EH (cell line): Measurements from ENCODE around the gene ZNF385A.
A peak's percentile ranks its signal among the peaks of the same experiment; 100 is the strongest.

Source experiments
- DNase-seq: peaks from one replicate; pipeline ENCODE4 v3.0.0-alpha.2; 2015; ENCODE audit warnings: low read depth

ZNF385A gene

DNA sequence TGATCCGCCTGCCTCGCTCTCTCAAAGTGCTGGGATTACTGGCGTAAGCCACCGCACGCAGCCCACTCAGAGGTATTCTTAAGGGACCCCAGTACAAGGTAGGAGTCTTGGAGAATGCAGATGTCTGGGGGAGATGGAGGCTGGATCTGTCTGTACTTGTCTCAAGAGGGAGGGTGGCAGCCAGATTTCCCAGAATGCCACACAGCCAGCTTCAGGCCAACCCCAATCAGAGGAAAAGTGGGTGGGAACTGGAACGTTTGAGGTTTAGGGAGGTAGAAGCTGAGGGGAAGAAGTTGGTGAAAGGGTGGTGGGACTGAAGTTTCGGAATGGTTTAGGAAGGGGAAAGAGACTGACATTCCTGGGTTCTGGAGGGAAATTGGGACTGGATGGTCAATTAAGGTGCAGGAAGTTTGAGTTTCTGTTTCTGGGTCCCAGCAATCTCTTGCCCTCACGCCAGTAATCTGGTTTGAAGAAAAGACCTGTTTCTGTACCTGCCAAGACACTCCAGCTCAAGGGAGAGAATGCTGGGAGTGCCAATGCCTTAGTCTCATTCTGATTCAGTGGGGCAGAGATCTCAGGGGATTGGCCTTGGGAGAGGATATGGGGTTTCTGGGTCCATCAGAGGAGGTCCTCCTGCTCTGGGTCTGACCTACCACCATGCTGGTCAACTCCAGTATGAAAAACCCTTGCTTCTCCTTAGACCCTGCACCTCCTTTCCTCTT, 8.1 kb upstream of the ZNF385A start:
- DNase-seq = no peak

DNA sequence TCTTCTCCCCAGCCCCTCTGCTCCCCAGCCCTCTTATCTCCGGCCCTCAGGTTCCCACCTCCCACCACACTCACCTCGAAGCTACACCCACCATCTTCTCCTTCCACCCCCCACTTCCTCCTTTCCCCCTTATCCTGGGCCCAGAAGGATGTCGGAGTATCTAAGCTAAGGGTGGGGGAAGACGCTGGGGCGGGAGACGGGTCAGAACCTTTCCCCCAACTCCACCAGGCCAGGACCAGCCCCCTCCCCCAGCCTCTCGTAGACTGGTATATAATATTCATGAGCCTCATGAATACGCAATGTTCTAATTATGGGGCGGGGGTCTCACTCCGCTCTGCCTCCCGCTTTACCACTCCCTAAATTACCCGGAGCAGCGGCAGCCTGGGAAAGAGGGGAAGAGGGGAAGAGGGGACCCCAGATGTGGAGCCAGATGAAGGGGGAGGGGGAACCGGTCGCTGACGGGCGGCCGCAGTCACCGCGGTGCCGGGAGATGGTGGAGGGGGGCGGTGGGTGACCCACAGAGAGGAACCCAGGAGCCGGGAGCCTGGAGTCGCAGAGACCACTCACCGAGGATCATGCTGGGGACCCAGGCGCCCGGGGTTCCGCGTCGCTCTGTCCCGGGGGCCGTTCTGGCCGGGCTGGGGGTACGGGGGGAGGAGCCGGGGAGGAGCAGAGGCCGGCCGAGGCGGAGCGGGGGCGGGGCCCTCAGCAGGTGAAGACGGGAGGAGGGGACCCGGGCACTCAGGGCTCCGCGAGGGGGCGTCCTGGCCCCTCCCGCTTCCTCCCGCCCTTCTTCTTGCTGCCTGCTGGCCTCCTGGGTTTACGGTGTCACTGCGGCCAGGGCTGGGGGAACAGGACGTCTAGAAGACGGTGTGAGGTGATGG, 6.4 kb upstream of the ZNF385A start:
- no peak for DNase-seq

DNA sequence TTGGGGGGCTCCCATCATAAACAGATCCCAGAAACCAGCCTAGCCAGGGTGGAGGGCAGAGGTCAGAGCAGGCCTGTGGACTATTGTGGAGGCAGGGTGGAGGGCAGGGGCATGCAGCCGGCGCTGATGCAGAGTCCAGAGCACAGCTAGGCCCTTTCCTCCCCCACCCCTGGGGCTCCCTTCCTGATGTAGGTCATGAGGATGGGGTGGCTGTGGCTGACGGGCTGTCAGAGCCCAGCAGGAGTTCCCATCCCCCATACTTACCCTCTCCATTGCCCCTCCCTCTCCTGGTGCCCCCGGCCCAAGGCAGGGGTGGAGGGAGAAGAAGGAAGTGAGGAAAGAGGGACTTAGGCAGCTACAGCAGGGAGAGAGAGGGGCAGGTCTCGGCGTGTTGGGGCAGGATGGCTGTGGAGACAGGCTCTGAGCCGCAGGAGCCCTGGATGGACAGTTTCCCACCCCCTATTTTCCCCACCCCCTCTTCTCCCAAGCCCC, 5.7 kb upstream of the ZNF385A start:
- DNase-seq = no peak

DNA sequence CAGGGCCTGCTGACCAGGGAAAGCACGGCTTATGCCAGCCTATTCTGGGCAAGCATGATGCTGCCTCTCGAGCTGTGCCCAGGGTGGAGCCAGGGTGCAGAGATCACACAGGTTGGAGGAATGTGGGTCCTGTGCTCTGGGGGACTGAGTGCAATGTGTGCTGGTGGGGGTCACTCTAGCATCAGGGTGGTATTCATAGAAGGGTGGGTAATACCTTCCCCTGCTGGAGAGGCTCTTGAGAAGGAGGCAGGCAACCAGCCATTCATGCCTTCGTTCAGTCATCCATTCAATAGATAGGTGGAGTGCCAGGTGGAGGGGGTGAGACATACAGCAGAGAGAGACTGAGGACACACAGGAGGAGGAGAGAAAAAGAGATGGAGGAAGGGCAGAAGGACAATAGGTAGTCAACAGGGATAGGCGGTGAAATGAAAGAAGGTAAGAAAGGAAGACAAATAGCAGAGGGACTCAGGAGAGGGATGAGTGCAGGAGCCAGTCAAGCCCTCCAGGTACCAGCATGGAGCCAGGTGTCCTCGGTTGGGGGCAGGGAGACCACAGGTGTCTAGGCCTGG, 5.2 kb upstream of the ZNF385A start:
- no peak for DNase-seq

DNA sequence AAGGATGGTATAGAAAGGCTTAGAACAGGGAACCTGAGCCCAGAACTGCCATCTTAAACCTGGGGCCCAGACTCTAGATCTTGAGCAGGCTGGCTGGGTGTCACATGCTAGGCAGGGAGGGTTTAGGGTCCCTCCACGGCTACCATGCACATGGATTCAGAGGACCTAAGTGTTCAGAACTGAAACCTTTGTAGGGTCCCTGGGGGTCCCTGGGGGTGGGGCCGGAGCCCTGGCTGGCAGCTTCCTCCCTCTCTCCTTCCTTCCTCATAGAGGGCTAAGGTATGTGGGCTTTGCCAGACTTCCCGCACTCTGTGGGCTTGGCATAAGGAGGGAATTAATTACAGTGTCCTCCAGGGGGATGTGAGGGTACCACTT, 4.6 kb upstream of the ZNF385A start:
- no peak for DNase-seq

DNA sequence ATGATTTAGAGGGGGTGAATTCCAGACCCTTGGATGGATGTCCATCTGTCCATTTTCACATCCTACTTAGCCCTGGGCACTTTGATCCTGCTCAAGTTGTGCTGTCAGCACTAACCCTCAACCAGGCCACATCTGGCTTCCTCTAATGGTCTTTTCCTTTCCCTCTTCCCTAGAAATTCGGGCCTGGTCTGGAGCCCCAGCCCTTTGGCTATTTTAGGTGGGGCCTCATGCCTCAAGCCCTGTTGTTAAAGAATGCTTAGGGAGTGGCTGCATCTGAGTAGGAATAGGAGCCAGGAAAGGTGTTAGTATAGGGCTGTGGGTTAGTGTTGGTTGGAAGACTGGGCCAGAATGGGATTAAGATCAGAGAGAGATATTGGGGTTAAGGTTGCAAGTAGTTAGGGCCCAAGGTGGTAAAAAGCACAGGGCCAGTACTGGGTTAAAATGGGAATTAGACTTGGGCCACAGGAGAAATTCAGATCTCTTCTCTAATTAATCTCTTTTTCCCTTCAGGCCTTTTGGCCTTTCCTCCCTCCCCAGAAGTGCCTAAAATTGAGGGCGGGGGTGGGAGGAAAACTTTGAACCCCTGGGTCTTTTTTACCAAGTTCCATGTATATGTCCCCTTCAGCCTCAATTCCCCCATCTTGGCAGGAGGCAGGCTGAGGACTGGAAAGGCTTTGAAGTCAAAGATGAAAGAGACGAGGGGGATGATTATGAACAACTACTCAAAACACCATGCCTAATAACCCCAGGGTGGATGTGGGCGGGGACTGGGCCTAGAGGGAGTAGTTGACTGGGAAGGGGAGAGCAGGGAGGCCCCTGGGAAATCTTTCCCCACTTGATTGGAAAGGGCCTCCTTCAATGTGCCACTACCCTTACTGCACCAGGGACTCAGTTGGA, 4.0 kb upstream of the ZNF385A start:
- no peak for DNase-seq

DNA sequence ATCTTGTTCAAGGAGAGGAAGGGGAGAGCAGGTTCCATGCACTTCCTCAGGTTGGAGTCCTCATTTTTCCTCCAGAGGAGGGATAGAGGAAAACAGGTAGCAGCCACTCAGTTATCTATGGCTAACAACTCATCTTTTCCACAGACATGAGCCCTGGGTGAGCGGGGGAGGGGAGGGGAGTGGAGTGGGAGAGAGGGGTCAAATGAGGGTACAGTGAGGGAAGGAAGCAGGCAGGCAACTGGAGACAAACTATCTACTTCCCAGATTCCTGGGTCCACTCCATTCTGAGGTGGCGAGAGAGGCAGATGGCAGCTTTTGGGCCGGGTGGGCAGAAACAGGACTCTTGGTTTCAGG, 2.6 kb upstream of the ZNF385A start:
- no peak for DNase-seq

DNA sequence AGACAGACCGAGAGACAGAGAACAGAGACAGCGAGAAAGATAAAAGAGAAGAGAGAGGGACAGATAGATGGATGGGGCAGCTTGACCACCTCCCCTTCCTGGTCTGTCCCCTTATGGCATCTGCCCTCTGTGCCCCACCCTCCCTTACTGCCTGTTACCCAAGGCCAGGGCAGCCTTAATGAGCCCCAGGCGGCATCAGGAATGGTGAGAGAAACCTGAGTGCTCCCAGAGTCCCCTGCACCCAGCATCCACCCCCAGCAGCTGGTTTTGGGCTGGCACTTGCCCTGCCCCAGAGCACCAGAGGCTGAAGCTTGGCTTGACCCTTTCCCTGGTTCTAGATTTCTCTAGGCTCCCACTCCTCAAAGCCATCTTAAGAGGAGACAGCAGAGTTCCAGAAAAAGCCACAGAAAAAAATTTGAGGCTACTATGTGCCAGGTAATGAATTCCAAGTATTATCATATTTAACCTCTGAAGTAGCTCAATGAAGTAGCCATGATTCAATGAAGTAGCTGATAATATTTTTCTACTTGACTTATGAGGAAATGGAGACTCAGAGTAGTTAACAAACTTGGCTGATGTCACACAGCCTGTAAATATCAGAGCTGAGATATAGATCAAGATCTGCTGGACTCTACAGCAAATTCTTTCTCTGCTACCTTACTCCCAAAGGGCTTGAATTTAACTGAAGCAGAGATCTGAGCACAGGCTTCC, 2.0 kb upstream of the ZNF385A start:
- DNase-seq = no peak

DNA sequence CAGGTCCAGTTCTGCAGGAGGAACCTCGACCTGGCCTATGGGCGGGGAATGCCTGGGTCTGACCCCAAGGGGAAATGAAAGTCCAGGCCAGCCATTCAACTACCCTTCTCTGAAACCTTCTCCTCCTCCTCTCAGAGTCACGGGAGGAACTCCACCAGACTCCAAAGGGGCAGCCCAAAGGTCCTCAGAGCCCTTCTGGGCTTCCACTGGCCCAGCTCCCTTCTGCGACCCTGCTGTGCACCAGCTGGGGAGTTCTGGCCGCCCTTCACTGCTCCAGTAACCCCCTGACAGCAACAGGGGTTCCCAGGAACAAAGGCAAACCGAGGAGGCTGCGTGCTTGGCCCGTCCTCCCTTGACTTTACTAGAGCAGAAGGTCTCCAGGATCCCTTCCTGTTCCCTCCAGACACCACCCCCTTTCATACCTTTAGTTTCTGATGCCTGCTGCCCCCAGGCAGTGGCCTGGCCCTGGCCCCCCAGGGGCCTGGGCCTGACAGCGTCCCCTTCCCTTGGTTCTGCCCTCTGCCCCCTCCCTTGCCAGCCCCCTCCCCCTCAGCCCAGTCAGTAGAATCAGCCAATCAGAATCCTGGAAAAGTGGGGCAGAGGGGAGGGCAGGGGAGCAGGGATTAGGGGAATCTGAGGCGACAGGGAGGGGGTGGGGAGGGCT, 850 bp upstream of the ZNF385A start:
- no peak for DNase-seq

DNA sequence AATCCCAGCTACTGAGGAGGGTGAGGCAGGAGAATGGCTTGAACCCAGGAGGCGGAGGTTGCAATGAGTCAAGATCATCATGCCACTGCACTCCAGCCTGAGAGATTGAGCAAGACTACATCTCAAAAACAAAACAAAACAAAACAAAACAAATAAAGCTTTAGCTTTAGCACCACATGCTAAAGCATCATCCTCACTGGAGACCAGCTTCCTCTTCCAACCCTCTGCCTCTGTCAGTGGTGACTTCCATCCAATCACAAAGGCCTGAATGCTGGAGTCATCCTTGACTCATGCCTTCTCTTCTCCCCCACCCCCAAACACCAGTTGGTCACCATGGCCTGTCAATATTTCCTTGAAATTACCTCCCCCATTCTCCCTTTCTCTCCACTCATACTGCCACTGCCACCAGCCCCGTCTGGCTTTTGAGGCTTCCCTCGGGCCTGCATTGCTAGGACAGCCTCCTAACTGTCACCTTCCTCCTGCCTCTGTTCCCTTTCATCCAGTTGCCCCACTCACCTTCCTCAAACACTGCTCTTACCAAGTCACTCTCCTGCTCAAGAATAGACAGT, 1.4 kb downstream of the ZNF385A start:
- peak; percentile 92 for DNase-seq

DNA sequence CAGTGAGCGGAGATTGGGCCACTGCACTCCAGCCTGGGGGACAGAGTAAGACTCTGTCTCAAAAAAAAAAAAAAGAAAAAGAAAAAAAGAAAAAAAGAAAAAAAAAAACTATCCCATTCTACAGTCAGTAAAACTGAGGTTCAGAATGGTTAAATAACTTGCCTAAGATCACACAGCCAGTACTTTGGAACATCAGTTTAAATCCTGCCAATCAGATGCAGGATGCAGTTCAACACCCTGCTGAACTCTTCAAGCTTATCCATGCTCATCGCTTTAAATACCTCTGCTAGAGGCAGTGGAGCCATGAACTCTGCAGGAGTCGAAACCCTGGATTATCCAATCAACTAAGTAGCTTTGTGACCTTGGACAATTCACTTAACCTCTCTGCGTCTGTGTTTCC, 3.4 kb downstream of the ZNF385A start:
- DNase-seq = no peak

DNA sequence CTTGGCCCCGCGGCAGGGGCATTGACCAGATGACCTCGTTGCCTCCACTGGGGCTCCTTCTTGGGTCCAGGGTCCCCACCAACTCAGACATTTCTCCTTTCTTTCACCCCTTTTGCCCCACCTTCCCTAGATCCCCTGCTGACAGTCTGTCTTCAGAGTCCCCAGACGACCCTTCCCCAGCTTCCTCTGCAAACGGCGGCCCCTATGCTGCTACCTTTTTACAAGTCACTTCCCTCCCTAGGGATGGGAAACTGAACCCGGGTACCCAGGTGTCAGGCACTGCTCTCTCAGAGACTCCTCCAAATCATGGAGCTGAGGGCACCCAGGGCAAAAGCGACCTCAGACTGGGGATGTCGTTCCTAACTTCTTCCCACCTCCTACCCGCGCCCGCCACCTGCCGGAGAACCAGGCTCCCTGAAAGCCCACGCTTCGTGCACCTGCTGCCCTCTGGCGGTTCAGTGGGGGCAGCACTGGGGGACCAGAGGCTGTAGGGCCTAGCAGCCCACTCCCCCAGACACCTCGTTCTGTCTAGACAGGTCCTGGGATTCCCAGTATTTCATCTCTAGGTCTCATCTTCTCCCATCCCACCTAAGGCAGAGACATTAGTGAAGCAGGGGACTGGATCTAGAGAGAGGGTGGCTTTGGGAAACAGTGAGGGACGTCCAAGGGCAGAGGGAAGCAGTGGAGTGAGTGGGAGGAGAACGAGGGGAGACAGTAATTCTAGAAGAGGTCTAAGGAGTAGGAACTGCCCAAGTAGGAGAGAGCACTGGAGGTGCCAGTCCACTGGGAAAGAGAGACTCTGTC, 4.9 kb downstream of the ZNF385A start:
- DNase-seq = peak; percentile 88

DNA sequence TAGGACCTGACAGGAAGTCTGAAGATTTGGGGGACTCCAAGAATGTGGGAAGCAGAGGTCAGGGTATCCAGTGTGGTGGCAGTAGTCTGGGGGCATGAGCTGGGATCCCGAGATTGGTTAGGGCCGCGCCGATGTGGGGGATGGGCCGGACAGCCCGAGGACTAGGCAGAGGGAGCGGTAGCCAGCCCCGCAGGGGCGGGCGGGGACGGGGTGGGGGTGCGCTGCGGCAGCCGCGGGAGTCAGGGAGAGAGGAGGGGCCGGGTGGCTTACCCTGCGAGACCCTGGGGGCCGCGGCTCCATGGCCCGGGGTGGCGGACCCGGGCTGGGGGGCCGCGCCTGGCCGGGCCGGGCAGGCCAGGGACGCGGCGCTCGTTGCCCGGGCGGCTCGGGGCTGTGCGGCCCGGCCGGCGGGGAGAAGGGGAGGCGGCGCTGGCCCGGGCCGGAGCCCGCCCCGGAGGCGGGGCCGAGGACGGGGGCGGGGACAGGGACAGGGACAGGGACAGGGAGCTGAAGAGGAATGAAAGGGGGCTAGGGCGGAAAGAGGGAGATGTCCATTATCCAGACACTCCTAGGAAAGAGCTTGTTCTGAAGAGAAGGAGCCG, 5.6 kb downstream of the ZNF385A start:
- DNase-seq = peak; percentile 71

DNA sequence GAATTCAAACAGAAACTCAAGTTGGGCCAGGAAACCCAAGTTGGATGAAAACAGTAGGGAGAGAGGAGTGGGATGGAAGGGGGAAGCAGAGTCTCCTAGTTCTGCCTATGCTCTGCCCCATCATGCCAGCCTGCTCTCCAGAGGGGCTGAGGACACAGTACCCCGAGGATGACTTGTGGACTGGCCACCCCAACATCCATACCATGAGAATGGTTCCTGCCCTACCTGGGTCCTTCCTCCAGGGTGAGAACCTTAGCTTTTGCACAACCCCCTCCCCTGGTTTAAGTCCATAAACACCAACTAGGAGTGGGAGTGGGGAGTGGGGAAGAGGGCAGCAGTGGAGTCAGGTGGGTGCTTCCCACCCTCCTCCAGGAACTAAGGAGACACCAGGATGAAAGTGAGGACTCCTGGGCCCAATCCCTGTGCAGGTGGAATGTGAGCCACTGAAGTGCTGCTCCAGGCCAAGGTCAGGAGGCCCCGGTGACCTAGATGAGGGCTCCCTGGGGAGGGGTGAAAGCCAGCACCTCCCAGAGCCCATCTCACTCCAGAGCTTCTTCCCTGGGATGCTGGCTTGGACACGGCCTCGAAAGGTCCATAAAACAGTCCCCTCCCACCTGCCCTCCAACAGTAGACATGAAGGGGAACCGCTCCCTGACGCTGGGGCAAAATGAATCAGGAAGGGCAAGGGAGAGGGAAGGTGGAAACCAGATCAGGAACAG, 6.6 kb downstream of the ZNF385A start:
- no peak for DNase-seq

DNA sequence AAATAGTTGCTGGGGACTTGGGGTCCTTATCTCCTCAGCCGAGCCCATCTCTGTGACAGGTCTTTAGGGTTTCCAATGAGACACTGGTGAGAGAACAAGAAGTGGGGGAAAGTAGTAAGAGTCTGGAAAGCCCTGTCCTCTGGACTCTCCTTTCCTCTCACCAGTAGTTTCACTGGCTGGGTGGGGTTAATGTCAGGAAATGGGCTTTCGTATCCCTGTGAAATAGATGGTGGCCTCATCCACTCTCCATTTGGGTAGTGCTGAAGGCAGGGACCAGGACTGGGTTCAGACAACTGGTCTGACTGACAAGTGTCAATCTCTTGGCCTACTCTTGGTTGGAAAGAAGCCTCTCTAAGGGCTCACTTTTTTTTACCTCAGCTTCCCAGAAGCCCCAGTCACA, 7.5 kb downstream of the ZNF385A start:
- no peak for DNase-seq

DNA sequence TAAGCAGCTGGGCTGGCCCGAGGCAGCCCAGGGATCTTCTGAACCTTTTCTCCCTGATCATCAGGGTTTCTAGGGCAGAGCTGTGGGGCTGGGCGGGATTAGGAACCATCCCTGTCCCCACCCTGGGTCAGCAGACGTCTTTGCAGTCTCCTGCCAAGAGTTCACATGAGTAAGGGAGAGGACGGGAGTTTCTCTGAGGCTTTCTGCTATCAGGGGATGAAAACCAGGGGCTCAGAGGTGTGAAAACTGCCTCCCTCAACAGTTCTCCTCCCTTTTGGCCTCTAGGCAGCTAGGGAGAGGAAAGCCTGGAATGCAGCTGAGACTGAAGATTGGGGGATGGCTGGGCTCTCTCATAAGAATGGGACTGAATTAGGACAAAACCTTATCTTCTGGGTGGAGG, 7.9 kb downstream of the ZNF385A start:
- DNase-seq = no peak

DNA sequence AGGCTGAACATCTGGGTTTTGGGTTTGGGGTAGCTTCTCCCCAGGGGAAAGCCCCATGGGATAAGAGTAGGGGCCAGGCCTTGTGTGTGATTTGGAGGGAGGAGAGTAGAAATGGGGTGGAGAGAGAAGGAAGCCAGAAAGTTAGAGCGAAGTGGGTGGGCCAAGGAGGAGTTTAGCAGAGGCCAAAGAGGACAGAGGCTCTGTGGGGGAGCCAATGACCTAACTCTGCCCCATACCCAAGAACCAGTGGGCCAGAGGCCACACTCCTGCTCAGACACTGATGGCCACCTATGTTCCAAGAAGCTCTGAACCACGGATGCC, 9.3 kb downstream of the ZNF385A start:
- DNase-seq = no peak

DNA sequence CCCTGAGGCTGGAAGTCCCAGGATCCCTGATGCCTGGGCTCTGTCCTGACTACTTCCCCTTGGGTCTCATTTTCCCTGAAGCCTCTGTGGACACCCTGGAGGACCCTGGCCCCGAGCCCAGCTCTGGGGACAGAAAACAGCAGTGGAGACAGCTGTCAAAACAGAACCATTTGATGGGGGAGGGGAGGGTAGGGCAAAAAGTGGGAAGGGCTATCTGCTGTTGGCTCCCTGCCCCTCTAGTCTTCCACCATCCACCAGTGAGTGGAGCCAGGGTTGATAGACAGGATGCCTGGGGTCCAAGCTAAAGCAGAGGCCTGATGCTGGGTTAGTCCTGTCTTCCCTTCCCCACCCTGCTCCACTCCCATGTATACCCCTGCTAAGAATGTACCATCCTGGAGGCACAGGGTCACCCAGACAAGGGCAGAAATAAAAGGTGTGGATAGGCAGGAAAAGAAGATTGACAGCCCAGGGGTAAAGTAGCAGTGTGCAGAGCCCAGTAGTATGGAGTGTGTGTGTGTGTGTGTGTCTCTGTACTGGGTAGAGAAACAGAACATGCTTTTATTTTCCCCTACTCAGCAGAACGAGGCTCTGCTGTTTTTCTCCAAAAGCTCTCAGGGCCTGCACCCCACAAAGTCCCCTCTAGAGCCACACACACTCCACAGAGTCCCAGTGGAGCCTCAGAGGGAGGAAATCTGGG, 9.8 kb downstream of the ZNF385A start:
- DNase-seq = no peak
